ENCODE data around the gene NPPB. TPM values are rescaled to one million over a fixed set of nuclear protein-coding genes. Genes with fewer than 3 reads are reported as not detected.

Gene NPPB
- total and polyA plus RNA-seq, 2 of the 8 experiments (the other 6 are each of a cell fraction or from before 2014, with no cell fraction given), result 0.36 to 0.91 TPM

GRCh38 chr1:11860587-11860986, 1.8 kb upstream of the NPPB start:
- Histone ChIP-seq H3K27ac (ENCODE audit: low read depth, low read length) (no peak overlapping the region), H3K4me3 (ENCODE audit: extremely low read depth in 1 of 4, insufficient read depth in 2 of 4, low read depth in 3 of 4, low read length in 4 of 4) (no peak overlapping the region), H2AK5ac (ENCODE audit: low read depth, low read length) (no peak overlapping the region), H3K23ac (ENCODE audit: insufficient read length) (no peak overlapping the region), H3K27me3 (replicated peaks in 1 of 4; ENCODE audit: control insufficient read depth in 3 of 4, extremely low read depth in 1 of 4, insufficient read depth in 3 of 4, low read length in 3 of 4) (peaks cover 0 to 22% (median 13%) of the 10 kb centered on the region in 4 experiments; a peak in 6 of 7 replicates), H2AFZ (ENCODE audit: low read length) (no peak overlapping the region), H3K36me3 (ENCODE audit: control insufficient read depth in 2 of 4, insufficient read depth in 4 of 4, low read length in 3 of 4) (no peaks in the 10 kb centered on the region), H2BK5ac (ENCODE audit: low read depth, low read length) (no peak overlapping the region), H2BK12ac (ENCODE audit: low read depth, low read length) (no peak overlapping the region), H4K91ac (replicated peaks; ENCODE audit: insufficient read length, low read length) (no peak overlapping the region), H3K9ac (replicated peaks in 1 of 4; ENCODE audit: extremely low read depth in 1 of 4, low read depth in 3 of 4, low read length in 3 of 4) (no peak overlapping the region), H3K4me2 (ENCODE audit: insufficient read depth in 1 of 2, low read depth in 2 of 2, low read length in 2 of 2) (no peak overlapping the region), H2BK20ac (ENCODE audit: low read length) (no peak overlapping the region), H3K9me3 (ENCODE audit: insufficient read depth in 2 of 2, low read depth in 1 of 2, low read length in 1 of 2) (no peaks in the 10 kb centered on the region), H3K56ac (replicated peaks; ENCODE audit: insufficient read length, low read depth, low read length) (no peak overlapping the region), H4K20me1 (replicated peaks in 1 of 2; ENCODE audit: control insufficient read depth in 1 of 2, insufficient read depth in 2 of 2, low read length in 2 of 2) (no peaks in the 10 kb centered on the region), H3K4me1 (replicated peaks in 1 of 4; ENCODE audit: control insufficient read depth in 3 of 4, insufficient read depth in 4 of 4, low read length in 3 of 4) (peaks cover 0 to 3% (median 1%) of the 10 kb centered on the region in 4 experiments; a peak in 1 of 7 replicates), H4K5ac (ENCODE audit: insufficient read length, low read depth, low read length) (no peak overlapping the region), H3K4ac (replicated peaks; ENCODE audit: insufficient read length, low read depth, low read length) (no peak overlapping the region), H3K18ac (ENCODE audit: extremely low read depth, low read length) (no peak overlapping the region), H2BK120ac (replicated peaks; ENCODE audit: low read depth, low read length) (no peak overlapping the region), H3K79me1 (ENCODE audit: low read depth, low read length) (no peaks in the 10 kb centered on the region), H4K8ac (ENCODE audit: extremely low read depth, insufficient read depth, low read length) (no peak overlapping the region), H3K23me2 (ENCODE audit: low read depth, low read length) (peaks cover 3% of the 10 kb centered on the region; the same call in 1 of the 2 replicates), H2BK15ac (ENCODE audit: low read length) (no peak overlapping the region), H3K14ac (ENCODE audit: insufficient read length) (no peak overlapping the region), H3K79me2 (ENCODE audit: control insufficient read depth in 1 of 2, insufficient read depth in 2 of 2, low read length in 2 of 2) (no peaks in the 10 kb centered on the region)
- TF ChIP-seq CEBPB (IDR thresholded peaks at IDR 0.05; ENCODE audit: low read depth, low read length), result no peak
- DNase-seq (ENCODE audit: low read depth in 1 of 2, low spot score in 2 of 2), result no peak
- FAIRE-seq, result no peak
- ChIA-PET POLR2A (ENCODE audit: partially characterized antibody) (interaction anchor here (1.2 to 9.0 kb wide), 3 partner anchors 8 to 48 kb away, joined by 4 to 81 read pairs (median 6); no protein-coding TSS in a partner anchor), CTCF (ENCODE audit: partially characterized antibody) (interaction anchor here (1.2 to 2.5 kb wide), 8 partner anchors 8 to 107 kb away, joined by 3 to 7 read pairs (median 6); no protein-coding TSS in a partner anchor)
- WGBS, 2 experiments (ENCODE audit: extremely low coverage in 1 of 2, insufficient coverage in 1 of 2, insufficient read length in 1 of 2, insufficient replicate concordance in 2 of 2, low coverage in 1 of 2, low lambda C conversion rate in 2 of 2, missing lambda C conversion rate in 1 of 2), result 84% methylated on average over 1 of the region's 1 CpG; no CpG with 5 or more reads in 1 of the 2 experiments

Data from H1 (cell line).